Heart left ventricle (tissue), 13 donors: ENCODE measurements around the gene FAM53C.

ENCODE experiments used
- CTCF ChIP-seq, 12 donors: fragments of 200-600 bp; sonication (generic) in 4 of 12; IDR thresholded peaks; one replicate each; pipeline versions ENCODE4 v1.5.0 to v1.8.0; 2018 to 2022; ENCODE audit warnings: antibody characterized with exemption in 12 of 12, mild to moderate bottlenecking in 5 of 12
- POLR2A ChIP-seq, 2 donors: fragments of 450-650 bp; IDR thresholded peaks; one replicate each; pipeline ENCODE4 v1.6.1; 2017; ENCODE audit warnings: antibody characterized with exemption in 2 of 2, mild to moderate bottlenecking in 2 of 2, moderate library complexity in 2 of 2
- donor health status: ischemic (EF 13 %, LVEDD 7.1; RV severe dilation, severe dysfunction).
- donor health status: DM: no; HTN: yes; CAD: no.
- donor health status: DM: no; HTN: no; CAD: no.
- donor health status: ischemic (EF 25% LVEDD 6.9; RV normal size, moderate dysfunction).
- donor health status: ischemic (EF 25% LVEDD 5.7; RV mildly dilated, moderate dysfunction).
- donor health status: ischemic (EF 35%, LVEDD 5.7; RV mildly dilated, moderate dysfunction).
- donor health status: nonischemic (EF 11% LVEDD 7.7; RV severe dilation, severe dysfunction).
- donor health status: DM: yes; HTN: yes; CAD: no.
- donor health status: PGD.
- donor health status: ischemic (EF 29% LVEDD 5.4; RV normal size, mild dysfunction).
- donor health status: nonischemic (EF 23%, LVEDD 6.1; RV moderate dilation, normal function).

GRCh38 chr5:138315751-138316278, 22.3 kb upstream of the FAM53C start:
- no peak for TF ChIP-seq CTCF (IDR thresholded peaks at IDR 0.05)
- TF ChIP-seq POLR2A (IDR thresholded peaks at IDR 0.05): no peak
